GM19025 (cell line): ENCODE data around the gene CAPN11.
A peak's percentile ranks its signal among the peaks of the same experiment; 100 is the strongest.

Experiments used
- ATAC-seq: cut with Tn5 transposase; IDR thresholded peaks from one replicate; pipeline ENCODE4 v1.9.1; 2021; ENCODE audit warnings: mild to moderate bottlenecking, low read depth, moderate library complexity; ENCODE audit not compliant: unreplicated experiment

Gene CAPN11

DNA sequence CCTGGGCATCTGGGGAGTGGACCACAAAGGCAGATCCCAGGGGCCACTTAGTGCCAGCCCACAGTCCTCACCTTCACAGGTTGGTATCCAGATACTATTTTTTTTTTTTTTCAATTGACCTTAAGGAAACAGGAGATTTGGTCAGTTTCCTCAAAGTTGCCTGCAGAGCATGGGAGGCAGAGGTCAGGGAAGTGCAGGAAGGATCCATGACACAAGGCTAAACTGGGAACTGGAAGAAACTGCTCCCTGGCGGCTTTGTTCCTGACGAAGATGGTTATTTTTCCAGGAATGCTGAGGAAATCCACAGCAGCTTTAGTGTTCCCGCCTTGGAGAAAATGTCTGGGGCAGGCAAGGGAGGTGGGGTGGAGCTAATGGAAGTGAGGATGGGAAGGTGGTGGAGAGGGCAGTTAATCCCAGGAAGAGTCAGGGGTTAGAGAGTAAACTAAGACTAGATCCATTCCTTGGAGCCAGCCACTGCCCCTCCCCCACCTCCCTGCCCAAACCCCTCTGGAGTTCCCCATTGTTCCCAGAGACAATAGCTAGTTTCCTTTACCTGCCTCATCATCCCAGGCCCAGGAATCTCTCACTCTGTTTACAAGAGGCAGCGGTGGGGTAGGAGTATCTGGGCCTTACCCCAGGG, 43.8 kb downstream of the CAPN11 start:
- ATAC-seq, result no peak

DNA sequence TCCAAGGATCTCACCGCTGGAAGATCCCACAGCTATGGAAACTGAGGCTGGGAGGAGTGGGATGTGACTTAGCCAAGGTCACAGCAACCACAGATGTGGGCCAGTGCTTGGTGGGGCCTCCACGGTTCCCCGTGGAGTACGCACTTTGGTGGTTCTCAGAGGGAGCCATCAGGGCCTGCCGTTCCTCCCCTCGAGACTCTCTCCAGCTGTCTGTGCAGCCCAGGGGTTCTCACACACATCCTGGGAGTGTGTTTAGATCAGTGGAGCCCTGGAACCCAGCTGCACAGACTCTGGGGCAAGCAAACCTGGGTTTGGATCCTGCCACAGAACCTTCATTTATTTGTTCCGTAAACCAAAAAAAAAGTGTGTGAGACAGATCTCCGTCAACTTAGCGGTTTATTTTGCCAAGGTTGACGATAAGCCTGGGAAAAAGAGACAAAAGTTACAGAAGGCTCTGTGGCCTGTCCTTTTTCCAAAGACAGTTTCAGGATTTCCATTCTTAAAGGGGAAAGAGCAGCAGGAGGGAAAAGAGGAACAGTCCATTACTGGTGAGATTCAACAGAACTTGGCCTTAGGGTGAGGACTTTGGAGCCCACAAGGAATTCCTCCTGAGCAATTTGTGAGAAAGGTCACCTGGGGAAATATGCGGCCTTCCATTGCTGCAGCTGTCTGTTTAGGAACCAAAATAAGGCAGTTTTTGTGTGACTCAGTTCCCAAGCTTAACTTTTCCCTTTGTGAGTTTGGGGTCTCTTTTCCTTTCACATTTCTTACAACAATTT, 44.5 kb downstream of the CAPN11 start:
- no peak for ATAC-seq

DNA sequence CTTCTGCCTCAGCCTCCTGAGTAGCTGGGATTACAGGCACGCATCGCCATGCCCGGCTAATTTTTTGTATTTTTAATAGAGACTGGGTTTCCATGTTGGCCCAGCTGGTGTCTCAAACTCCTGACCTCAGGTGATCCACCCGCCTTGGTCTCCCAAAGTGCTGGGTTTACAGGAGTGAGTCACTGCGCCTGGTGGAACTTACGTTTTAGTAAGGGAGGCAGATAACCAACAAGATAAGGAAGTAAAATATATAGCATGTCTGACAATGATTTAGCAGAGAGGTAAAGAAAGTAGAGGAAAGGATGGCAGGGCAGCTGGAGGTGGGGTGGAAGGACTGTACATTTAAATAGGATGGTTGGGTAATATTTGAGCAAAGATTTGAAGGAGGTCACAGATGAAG, 45.3 kb downstream of the CAPN11 start:
- no peak for ATAC-seq

DNA sequence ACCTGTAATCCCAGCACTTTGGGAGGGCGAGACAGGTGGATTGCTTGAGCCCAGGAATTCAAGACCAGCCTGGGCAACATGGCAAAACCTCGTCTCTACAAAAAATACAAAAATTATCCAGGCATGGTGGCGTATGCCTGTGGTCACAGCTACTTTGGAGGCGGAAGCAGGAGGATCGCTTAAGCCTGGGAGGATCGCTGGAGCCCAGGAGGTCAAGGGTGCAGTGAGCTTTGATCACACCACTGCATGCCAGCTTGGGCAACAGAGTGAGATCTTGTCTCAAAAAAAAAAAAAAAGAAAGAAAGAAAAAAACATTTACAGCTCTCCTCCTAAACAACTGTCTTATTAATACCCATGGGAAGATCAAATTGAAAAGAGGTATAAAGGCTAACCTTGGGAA, 49.3 kb downstream of the CAPN11 start:
- ATAC-seq, result no peak

DNA sequence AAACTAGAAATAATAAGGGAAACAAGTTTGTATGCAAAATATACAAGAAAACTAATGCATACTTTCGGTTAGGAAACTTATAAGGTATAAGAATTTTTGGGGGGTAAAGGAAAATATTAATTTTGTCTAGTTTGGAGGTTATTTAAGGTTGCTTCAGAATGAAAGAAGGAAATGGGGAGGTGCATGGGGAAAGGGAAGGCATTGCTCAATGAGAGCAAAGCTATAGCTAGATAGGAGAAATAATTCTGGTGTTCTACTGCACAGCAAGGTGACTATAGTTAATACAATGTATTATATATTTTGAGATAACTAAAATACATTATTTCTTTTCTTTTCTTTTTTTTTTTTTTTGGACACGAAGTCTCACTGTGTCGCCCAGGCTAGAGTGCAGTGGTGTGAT, 52.7 kb downstream of the CAPN11 start:
- no peak for ATAC-seq

DNA sequence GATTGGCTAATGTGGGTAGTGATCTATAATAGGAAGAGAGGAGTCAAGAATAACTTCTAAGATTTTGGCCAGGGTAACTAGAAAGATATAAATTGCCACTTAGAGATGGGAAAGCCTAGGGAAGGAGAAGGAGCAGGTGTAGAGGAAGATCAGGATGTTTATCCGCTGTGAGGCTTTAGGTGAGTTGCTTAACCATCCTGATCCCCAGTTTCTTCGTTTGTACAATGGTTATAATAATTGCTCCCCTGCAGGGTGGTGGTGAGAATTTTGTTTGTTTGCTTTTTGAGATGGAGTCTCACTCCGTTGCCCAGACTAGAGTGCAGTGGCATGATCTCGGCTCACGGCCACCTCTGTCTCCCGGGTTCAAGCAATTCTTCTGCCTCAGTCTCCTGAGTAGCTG, 55.7 kb downstream of the CAPN11 start:
- no peak for ATAC-seq

DNA sequence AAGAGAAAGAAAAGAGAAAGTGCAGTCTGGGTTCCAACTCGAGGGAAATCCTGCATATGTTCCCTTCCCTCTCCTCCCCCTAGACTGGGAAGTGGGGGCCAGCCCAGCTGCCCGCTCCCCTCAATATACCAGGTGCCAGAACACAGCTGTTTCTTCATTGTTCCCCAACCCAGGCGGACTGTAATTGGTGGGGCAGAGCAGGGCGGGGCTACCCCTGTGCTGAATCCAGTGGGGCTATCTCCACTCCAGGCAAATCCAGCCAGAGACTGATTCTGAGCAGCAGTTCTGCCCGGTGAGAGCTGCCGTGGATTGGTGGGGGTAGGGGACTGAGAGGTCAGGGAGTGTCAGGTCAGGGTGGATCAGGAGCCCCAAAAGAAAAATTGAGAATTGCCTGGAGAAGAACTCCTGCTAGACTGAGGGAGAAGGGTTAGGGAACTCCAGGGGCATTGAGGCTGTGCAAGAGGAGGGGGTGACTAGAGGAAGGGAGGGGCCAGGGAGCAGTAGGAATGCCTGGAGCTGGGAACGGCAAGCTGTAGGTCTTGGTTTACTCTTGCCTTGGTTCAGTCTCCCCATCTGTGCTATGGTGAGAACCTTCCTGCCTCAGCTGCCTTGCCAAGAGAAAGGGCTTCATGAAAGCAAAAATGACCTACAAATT, 58.2 kb downstream of the CAPN11 start, which contains the start of gene MYMX:
MYMX (plus strand) TSS at position 250 of the 655 bp plus-strand sequence. CDS start 546 bp downstream, outside the sequence.
- ATAC-seq, result no peak

DNA sequence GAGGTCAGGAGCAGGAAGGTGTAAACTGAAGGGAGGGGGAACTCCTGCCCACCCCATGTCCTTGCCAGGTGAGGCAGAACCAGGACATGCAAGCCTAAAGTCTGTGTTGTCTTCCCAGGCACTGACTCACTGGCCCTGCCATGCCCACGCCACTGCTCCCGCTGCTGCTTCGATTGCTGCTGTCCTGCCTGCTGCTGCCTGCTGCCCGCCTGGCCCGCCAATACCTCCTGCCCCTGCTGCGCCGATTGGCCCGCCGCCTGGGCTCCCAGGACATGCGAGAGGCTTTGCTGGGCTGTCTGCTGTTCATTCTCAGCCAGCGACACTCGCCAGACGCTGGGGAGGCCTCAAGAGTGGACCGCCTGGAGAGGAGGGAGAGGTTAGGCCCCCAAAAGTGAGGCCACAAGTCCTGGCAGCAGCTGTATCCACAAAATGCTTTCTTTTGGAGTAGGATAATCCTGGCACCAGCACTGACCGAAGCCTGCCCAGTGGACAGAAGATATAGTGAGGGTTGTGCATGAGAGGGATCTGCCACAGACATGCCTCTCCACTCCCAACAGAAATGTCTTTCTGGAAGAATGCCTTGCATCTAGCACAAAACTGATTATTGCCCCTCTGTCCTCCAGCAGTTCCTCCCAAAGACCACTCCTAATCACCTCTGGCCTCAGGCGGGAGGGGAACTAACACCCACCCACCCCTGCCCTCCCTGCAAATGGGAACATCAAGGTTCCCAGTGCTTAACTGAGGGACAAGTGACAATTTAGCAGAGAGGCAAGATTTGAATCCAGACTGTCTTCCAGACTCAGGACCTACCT, 58.9 kb downstream of the CAPN11 start:
- no peak for ATAC-seq

DNA sequence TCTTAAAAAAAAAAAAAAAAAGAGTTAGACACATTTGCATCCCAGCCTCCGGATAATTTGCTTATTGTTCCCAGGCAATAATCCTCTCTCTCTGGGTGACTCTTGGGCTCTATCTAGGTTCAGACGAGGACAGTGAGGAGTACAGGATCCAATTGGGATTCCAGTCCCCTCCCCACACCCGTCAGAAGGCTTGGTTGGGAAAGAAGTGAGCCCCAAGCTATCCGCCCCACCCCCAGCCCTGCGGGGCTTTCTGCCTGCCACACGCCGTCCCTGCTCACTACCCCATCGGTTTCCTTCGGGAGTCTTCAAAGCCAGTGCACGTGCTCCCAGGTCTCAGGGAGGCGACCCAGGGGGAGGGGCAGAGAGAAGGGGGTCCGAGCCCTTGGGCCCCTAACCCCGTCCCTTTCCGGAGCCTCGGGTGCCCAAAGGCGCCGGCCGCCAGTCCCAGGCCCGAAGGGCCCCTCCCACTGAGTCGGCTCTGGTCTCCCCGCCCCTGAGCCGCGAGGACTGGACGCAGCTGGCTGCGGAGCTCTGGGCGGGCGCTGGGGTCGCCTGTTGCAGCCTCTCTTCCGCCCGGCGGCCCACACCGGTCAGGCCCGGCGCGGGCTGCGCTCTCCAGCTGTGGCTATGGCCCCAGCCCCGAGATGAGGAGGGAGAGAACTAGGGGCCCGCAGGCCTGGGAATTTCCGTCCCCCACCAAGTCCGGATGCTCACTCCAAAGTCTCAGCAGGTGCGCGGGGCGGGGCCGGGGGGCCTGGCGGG, 60.6 kb downstream of the CAPN11 start:
- peak; percentile 61 for ATAC-seq

DNA sequence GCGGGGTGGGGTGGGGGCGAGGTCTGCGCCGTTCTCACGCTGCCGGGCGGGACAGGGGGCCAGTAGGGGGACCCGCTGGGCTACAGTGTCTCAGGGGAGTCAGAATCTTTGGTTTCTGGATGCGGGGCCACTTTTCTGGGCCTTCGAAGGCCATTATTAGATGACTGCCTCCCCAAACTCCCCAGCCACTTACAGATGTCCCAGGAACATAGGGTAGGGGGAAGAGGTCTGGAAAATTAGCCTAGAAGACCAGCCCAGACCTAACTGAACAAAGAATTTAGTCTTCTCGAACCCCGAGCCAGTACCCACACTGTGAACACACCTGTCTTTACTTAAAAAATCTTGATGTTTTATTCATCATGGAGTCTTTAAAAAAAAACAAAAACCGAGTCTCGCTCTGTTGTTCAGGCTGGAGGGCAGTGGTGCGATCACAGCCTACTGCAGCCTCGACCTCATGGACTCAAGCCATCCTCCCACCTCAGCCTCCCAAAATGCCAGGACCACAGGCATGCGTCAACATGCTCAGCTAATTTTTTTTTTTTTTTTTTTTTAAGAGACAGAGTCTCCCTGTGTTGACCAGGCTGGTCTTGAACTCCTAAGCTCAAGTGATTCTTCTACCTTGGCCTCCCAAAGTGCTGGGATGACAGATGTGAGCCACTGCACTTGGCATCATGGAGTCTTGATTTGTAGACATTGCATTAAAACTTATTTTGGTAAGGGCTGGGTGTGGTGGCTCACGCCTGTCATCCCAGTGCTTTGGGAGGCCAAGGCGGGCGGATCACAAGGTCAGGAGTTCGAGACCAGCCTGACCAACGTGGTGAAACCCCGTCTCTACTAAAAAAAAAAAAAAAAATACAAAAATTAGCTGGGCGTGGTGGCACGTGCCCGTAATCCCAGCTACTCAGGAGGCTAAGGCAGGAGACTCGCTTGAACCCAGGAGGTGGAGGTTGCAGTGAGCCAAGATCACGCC, 61.5 kb downstream of the CAPN11 start:
- no peak for ATAC-seq

DNA sequence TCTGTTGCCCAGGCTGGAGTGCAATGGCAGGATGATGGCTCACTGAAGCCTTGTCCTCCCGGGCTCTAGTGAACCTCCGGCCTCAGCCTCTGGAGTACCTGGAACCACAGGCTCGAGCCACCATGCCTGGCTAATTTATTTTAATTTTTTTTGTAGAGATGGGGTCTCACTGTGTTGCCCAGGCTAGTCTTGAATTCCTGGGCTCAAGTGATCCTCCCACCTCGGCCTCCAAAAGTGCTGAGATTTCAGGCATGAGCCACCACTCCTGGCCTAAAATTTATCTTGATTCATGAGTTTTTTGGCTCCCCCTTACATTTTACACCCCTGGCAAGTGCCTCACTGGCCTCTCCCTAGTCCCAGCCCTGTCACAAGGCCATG, 62.3 kb downstream of the CAPN11 start:
- ATAC-seq, result no peak

DNA sequence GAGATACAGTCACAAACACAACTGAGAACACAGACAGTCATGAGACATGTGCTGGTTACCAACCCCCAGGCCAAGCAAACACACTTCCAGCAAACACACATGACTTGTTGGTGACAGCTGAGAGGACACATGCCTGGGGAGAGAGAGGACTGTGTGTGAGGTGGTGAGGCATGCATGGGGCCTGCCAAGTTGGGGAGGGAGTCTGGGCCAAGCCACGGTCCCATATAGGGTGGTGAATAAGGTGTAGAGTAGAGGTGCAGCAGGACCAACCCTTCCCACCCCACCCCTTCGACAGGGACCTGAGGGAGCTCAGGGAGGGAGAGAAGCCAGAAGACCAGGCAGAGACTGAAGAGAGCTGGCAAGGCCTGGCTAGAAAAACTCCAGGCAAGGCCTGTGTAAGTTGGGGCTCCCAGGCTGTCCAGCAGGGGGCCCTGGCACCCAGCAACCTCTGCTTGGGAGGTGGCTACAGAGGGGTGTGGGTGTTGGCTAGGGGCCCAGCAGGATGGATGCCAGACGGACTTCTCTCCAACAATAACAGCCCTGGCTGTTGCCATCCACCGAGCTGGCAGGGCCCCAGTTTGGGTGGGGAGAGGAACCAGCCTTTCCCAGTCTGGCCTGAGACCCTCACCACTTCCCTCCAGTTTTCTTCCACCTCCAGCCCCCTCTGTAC, 62.8 kb downstream of the CAPN11 start:
- ATAC-seq, result peak; percentile 36

DNA sequence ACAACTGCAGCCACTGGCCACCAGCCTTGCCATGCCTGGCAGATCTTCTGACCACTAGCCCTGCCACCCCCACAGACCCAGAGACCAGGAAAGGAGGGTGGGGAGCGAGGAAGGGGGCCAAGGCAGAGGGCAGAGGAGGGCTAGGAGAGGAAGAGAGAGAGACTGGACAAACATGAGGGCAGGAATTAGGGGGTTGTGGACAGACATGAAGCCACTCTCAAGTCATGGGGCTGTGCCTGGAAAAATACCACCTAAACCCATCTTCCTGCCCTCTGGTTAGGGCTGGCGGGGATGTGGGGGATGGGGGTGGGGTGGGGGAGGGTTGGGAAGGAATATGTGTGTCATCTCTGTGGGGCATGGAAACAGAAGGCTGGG, 63.3 kb downstream of the CAPN11 start:
- no peak for ATAC-seq

DNA sequence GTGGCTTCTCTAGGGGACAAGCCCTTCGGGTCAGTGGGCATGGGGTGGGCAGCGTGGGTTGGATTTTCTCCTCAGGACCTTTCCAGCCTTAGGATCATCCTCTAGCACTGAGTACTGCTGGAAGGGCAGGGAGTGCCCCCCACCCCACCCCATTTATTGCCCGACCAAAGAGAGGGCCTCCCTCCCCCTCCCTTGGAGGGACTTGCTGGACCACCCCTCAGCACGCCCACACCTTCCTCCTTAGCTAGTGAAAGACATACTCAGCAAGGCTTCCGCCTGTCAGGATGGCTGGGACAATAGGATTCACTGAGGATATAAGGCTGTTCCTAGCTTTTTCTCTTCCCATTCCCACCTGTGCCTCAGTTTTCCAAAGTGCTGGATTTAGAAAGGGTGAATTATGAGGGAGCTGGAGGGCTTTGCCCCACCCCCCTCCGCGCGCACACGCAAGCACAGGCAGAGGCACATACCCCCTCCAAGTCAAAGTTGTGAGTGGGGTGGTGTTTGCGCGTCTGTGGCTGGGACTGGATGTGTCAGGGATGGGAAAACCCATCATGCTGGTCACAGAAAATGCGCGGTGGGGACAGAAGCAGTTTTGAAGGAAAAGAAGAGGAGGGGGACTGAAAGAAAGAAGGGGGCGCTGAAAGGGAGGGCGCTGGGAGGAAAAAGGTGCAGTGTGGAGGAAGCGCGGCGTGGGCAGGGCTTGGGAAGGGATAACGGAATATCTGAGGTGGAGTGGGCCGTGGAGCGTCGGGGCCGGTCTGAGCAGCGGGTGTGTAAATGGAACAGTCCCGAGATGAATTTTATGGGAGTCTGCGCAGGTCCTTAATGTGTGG, 64.1 kb downstream of the CAPN11 start:
- peak; percentile 1 for ATAC-seq

DNA sequence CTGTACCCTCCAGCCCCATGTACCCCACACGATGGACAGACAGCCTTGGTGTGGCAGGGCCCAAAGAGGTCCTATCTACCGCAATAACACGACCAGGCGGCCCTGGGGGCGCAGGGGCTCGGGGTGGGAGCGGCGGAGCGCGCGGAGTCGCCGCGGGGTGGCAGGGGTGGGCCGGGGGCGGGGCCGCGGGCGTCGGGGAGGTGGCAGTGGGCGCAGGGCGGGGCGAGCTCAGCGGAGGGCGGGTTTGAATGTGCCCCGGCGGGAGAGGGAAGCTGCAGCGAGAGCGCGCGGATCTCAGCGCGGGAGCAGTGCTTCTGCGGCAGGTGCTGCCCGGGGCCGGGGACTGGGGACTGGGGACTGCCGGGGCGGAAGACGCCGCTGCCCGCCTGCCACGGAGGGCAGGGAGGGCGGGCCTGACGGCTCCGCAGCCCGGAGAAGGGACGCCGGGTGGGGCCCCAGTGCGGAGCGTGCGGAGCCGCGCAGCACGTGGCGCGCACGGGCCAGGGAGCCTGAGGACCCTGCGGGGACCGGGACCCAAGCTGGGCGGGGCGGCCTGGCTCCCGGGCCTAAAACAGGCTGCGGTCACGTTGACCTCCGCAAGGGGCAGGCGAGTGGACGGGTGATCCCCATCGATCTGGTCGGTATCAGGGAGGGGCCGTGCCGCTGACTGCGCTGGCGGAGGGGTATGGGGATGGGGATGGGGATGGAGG, 64.9 kb downstream of the CAPN11 start, which contains the start of gene SLC29A1:
SLC29A1 (plus strand) TSS at position 277 of the 710 bp plus-strand sequence. CDS start 3,719 bp downstream, outside the sequence.
- peak; percentile 53 for ATAC-seq

DNA sequence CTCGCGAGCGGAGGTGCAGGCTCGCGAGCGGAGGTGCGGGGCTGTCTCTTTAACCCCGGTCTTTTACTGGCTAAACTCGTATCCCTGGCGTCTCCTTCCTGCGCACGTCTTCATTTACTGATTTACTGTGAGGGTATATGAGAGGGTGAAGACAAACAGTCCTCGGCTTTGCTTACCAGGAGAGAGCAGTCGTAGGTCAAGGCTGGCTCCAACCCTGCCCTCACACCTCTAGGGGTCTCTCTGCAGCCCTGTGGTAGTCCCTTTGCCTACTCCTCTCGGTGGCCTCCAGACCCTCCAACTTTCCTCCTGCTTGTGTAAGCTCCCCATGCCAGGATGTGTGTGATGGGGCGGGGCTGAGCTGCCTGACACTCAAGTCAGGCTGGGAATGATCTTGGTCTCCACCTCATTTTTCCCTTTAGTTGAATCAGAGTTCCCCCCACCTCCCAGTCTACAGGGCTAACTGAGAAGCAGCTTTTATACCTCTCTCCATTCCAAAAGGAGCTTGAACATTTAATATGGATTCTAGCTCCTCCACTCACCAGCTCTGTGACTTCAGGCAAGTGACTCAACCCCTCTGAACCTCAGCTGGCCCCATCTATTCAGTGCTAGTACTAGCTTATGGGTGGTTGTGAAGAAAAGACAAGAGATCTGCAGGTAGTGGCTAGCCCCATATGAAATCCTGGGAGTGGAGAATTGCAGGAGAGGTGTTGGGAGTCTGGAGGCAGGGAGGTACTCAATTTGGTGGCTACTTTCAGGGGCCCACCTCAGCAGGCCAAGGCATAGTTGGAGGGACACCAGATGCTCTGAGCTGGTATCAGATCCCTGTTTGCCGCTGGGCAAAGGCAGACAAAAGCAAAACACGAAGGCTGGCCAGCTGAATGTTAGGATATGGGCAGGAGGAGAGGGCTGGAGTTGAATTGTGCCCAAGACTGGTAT, 65.7 kb downstream of the CAPN11 start:
- no peak for ATAC-seq
